ENCODE measurements around the gene FEZ2.
A peak's percentile ranks its signal among the peaks of the same experiment; 100 is the strongest.

The FEZ2 gene

DNA sequence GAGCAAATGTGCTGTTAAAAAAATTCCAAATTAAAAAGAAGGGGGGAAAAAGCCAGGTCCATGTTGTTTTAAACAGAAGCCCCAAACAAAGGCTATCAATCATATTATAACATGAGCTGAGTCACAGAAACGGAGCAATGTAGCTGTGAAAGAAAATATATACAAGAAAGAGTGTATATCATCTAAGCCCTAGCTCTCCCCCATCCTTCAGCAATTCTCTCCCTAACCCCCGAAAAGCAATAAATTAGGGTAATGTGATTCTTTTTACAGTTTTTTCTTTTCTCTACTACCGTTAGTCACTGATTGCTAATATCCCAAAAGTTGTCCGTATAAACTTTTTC, 25.3 kb downstream of the FEZ2 start:
- Histone ChIP-seq H3K9me3 (ENCODE audit: control insufficient read depth in 2 of 2, low read length in 2 of 2) (no peaks in the 10 kb centered on the region), H3K4me1 (ENCODE audit: control insufficient read depth, insufficient read depth, low read length) (no peaks in the 10 kb centered on the region), H3K9ac (ENCODE audit: low read length in 2 of 2) (no peak overlapping the region), H3K4me3 (ENCODE audit: low read length in 2 of 2) (no peak overlapping the region), H3K36me3 (ENCODE audit: control insufficient read depth in 2 of 2, insufficient read depth in 2 of 2, low read length in 2 of 2) (peaks cover 2 to 3% of the 10 kb centered on the region in 2 donors), H3K27ac (ENCODE audit: low read length) (no peak overlapping the region), H3K27me3 (ENCODE audit: control insufficient read depth in 1 of 2, insufficient read depth in 2 of 2, low read length in 2 of 2) (no peaks in the 10 kb centered on the region)

DNA sequence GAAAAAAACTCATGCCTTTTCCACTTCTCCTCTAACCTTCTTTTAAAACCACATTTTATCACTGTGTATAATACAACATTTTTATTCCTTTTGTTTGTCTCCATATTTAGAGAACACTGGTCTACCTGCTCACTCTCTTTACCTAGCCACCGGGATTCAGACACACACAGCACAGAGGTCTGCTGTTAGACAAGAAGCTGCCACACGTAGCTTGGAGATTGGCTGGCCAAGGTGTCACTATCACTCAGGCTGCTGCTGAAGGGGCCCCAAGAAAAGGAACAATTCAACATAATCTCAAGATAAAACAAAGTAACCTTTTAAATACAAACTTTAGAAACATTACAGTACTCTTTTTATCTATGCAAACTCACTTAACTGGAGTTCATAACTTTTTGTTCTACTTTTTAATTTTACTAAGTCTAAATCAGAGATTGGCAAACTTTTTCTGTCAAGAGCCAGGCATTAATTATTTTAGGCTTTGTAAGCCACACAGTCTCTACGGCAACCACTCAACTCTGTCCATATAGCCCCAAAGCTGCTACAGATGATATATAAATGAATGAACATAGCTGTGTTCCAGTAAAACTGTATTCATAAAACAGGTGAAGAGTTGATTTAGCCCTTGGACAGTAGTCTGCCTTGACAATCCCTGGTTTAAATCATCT, 25.8 kb downstream of the FEZ2 start:
- H3K9ac ChIP-seq (ENCODE audit: low read length in 2 of 2), result peak overlapping the region in 1 of 2 donors; percentile 30
- no peaks in the 10 kb centered on the region for H3K27me3 ChIP-seq (ENCODE audit: control insufficient read depth in 1 of 2, insufficient read depth in 2 of 2, low read length in 2 of 2)
- peaks cover 0 to 2% of the 10 kb centered on the region in 2 donors for H3K36me3 ChIP-seq (ENCODE audit: control insufficient read depth in 2 of 2, insufficient read depth in 2 of 2, low read length in 2 of 2)
- H3K4me3 ChIP-seq (ENCODE audit: low read length in 2 of 2), result peak overlapping the region in 1 of 2 donors; percentile 41
- no peaks in the 10 kb centered on the region for H3K4me1 ChIP-seq (ENCODE audit: control insufficient read depth, insufficient read depth, low read length)
- H3K9me3 ChIP-seq (ENCODE audit: control insufficient read depth in 2 of 2, low read length in 2 of 2), result no peaks in the 10 kb centered on the region
- no peak overlapping the region for H3K27ac ChIP-seq (ENCODE audit: low read length)

DNA sequence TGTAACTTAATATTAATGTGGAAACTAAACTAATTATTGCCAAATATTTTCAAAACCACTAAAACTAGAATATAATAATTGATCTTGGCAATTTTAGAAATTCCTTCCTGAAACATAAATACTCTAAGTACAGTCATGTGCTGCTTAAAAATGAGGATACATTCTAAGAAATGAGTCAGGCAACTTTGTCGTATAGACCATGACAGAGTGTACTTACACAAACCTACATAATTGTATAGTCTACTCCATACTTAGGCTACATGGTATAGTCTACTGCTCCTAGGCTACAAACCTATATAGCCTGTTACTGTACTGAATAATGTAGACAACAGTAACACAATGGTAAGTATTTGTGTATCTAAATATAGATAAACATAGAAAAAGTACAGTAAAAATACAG, 27.6 kb downstream of the FEZ2 start:
- Histone ChIP-seq H3K4me1 (ENCODE audit: control insufficient read depth, insufficient read depth, low read length) (no peaks in the 10 kb centered on the region), H3K27me3 (ENCODE audit: control insufficient read depth in 1 of 2, insufficient read depth in 2 of 2, low read length in 2 of 2) (no peaks in the 10 kb centered on the region), H3K4me3 (ENCODE audit: low read length in 2 of 2) (no peak overlapping the region), H3K36me3 (ENCODE audit: control insufficient read depth in 2 of 2, insufficient read depth in 2 of 2, low read length in 2 of 2) (peaks cover 0 to 6% of the 10 kb centered on the region in 2 donors), H3K9me3 (ENCODE audit: control insufficient read depth in 2 of 2, low read length in 2 of 2) (no peaks in the 10 kb centered on the region), H3K27ac (ENCODE audit: low read length) (no peak overlapping the region), H3K9ac (ENCODE audit: low read length in 2 of 2) (no peak overlapping the region)

DNA sequence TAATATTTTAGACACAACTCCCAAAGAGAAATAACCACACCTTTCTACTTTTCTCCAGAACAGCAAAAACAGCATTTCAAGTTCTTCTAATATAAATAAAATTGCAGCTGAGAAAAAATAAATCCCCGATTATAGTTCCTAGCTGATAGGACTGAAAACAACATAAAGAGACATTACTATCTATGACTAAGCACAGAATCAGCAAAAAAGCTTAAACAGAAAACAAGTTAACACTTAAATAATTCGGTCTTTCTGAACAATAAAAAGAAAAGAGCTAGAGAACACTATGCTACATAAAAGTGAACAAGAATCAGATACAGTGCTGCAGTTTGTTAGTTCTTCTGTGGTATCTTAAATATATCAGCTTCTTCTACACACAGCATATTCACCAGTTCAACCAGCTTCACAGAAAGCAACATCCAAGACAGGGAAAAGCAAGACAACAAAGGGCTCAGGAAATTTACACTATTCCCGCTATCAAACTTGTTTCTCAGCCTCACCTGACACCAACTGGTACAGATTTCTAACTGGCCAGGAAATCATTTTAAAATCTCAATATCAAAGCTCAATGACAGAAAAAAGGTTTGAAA, 28.6 kb downstream of the FEZ2 start:
- H3K36me3 ChIP-seq (ENCODE audit: control insufficient read depth in 2 of 2, insufficient read depth in 2 of 2, low read length in 2 of 2), result peaks cover 0 to 8% of the 10 kb centered on the region in 2 donors
- H3K4me1 ChIP-seq (ENCODE audit: control insufficient read depth, insufficient read depth, low read length), result no peaks in the 10 kb centered on the region
- H3K4me3 ChIP-seq (ENCODE audit: low read length in 2 of 2), result no peak overlapping the region
- H3K9me3 ChIP-seq (ENCODE audit: control insufficient read depth in 2 of 2, low read length in 2 of 2), result no peaks in the 10 kb centered on the region
- no peaks in the 10 kb centered on the region for H3K27me3 ChIP-seq (ENCODE audit: control insufficient read depth in 1 of 2, insufficient read depth in 2 of 2, low read length in 2 of 2)
- peak overlapping the region in 1 of 2 donors; percentile 0 for H3K9ac ChIP-seq (ENCODE audit: low read length in 2 of 2)
- H3K27ac ChIP-seq (ENCODE audit: low read length), result no peak overlapping the region

DNA sequence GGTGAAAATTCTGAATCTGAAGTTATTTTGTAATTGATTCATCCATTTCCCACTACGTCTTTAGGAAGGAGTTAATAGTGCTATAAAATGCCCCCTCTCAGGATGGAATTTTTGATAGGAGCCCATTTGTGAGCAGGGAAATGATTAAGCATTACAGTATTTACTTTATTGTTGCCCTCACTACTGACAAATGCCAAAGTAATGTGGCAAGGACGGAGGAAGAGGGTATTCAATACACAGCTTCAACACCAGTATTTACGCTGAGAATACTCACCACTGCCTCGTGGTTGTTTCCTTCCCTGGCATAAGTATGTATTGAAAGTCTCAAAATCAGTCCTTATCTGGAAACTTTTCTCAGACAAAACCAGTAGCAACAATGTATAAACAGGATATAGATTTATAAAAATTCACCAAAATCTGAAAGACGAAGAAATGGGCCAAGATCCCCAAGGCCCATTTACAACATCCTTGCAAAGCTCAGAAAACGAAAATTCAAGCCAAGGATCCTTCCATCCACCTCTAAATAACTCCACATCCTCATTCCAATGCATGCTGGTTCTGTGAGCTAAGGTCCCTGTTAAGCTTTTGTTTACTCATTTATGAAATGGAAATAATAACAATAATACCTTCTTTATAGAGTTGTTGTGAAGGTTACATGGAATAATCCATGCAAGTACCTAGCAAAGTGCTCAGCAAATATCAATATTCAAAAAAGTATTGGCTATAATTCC, 29.3 kb downstream of the FEZ2 start:
- Histone ChIP-seq H3K9me3 (ENCODE audit: control insufficient read depth in 2 of 2, low read length in 2 of 2) (no peaks in the 10 kb centered on the region), H3K27ac (ENCODE audit: low read length) (no peak overlapping the region), H3K36me3 (ENCODE audit: control insufficient read depth in 2 of 2, insufficient read depth in 2 of 2, low read length in 2 of 2) (peaks cover 0 to 8% of the 10 kb centered on the region in 2 donors), H3K4me3 (ENCODE audit: low read length in 2 of 2) (peak overlapping the region in 1 of 2 donors; percentile 18), H3K27me3 (ENCODE audit: control insufficient read depth in 1 of 2, insufficient read depth in 2 of 2, low read length in 2 of 2) (no peaks in the 10 kb centered on the region), H3K9ac (ENCODE audit: low read length in 2 of 2) (peak overlapping the region in 1 of 2 donors; percentile 0), H3K4me1 (ENCODE audit: control insufficient read depth, insufficient read depth, low read length) (no peaks in the 10 kb centered on the region)

DNA sequence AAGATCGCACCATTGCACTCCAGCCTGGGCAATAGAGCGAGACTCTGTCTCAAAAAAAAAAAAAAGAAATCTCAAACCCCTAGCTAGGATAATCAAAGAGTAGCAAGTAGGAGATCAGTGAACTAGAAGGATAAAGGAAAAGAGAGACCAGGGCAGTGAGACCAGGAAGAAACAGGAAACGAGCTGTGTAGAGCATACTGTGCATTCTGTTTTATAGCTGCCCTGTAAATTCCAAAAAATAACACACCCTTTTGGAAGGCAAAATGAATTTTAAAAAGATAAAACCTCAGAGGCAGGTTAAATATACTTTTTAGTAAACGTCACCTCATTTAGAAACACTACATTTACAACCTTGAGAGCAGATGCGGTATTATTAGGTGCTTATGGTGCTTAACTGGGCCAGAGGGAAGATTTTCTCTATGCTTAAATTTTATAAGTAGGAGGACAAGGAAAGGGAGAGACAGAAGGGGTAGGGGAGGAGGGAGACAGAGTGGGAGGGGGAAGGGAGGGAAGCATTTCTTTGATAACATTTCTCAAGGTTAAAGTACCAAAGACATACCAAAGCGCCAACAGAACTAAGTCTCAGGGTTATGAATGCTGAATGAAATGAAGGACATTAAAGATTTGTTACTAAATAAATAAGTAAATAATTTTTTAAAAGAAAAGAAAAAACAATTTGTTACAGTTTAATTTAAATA, 30.1 kb downstream of the FEZ2 start:
- no peaks in the 10 kb centered on the region for H3K27me3 ChIP-seq (ENCODE audit: control insufficient read depth in 1 of 2, insufficient read depth in 2 of 2, low read length in 2 of 2)
- H3K9ac ChIP-seq (ENCODE audit: low read length in 2 of 2), result no peak overlapping the region
- no peaks in the 10 kb centered on the region for H3K4me1 ChIP-seq (ENCODE audit: control insufficient read depth, insufficient read depth, low read length)
- peaks cover 0 to 8% of the 10 kb centered on the region in 2 donors for H3K36me3 ChIP-seq (ENCODE audit: control insufficient read depth in 2 of 2, insufficient read depth in 2 of 2, low read length in 2 of 2)
- H3K4me3 ChIP-seq (ENCODE audit: low read length in 2 of 2), result no peak overlapping the region
- no peaks in the 10 kb centered on the region for H3K9me3 ChIP-seq (ENCODE audit: control insufficient read depth in 2 of 2, low read length in 2 of 2)
- H3K27ac ChIP-seq (ENCODE audit: low read length), result no peak overlapping the region

DNA sequence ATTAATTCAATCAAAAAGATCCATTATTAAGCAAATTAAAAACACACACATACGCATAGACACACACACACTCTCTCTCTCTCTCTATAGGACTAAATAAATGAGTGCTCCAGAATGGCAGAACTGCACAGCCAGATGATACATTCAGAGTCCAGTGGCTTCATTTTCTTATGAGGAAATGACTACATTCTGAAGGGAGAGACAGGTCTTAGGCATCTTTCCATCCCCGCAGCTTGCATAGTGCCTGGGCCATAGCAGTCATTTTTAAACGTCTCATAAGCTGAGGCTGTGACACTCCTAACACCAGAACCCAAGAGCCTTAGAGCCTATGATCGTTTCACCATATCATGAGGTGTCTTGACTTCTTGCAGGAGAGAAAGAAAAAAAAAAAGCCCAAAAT, 31.1 kb downstream of the FEZ2 start:
- Histone ChIP-seq H3K4me3 (ENCODE audit: low read length in 2 of 2) (no peak overlapping the region), H3K4me1 (ENCODE audit: control insufficient read depth, insufficient read depth, low read length) (no peaks in the 10 kb centered on the region), H3K9ac (ENCODE audit: low read length in 2 of 2) (no peak overlapping the region), H3K9me3 (ENCODE audit: control insufficient read depth in 2 of 2, low read length in 2 of 2) (no peaks in the 10 kb centered on the region), H3K27ac (ENCODE audit: low read length) (no peak overlapping the region), H3K27me3 (ENCODE audit: control insufficient read depth in 1 of 2, insufficient read depth in 2 of 2, low read length in 2 of 2) (no peaks in the 10 kb centered on the region), H3K36me3 (ENCODE audit: control insufficient read depth in 2 of 2, insufficient read depth in 2 of 2, low read length in 2 of 2) (peaks cover 0 to 8% of the 10 kb centered on the region in 2 donors)

DNA sequence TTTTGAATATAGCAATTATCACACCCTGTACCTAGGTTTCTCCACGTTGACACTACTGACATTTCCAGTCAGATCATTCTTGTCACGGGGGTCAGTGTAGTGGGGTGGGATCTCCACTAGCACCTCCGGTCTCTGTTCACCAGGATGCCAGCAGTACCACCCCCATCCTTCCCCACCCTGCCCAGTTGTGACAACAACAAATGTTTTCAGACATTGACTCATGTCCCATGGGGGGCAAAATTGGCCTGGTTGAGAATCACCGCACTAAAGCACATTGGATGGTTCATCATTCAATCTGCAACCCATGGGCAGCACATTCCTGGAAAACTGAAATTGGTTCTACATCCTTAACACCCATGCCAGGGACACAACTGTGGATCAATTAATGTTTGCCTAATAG, 32.3 kb downstream of the FEZ2 start:
- H3K9me3 ChIP-seq (ENCODE audit: control insufficient read depth in 2 of 2, low read length in 2 of 2), result no peaks in the 10 kb centered on the region
- no peak overlapping the region for H3K4me3 ChIP-seq (ENCODE audit: low read length in 2 of 2)
- H3K4me1 ChIP-seq (ENCODE audit: control insufficient read depth, insufficient read depth, low read length), result no peaks in the 10 kb centered on the region
- H3K36me3 ChIP-seq (ENCODE audit: control insufficient read depth in 2 of 2, insufficient read depth in 2 of 2, low read length in 2 of 2), result peaks cover 0 to 8% of the 10 kb centered on the region in 2 donors
- H3K9ac ChIP-seq (ENCODE audit: low read length in 2 of 2), result no peak overlapping the region
- H3K27me3 ChIP-seq (ENCODE audit: control insufficient read depth in 1 of 2, insufficient read depth in 2 of 2, low read length in 2 of 2), result no peaks in the 10 kb centered on the region
- H3K27ac ChIP-seq (ENCODE audit: low read length), result no peak overlapping the region

DNA sequence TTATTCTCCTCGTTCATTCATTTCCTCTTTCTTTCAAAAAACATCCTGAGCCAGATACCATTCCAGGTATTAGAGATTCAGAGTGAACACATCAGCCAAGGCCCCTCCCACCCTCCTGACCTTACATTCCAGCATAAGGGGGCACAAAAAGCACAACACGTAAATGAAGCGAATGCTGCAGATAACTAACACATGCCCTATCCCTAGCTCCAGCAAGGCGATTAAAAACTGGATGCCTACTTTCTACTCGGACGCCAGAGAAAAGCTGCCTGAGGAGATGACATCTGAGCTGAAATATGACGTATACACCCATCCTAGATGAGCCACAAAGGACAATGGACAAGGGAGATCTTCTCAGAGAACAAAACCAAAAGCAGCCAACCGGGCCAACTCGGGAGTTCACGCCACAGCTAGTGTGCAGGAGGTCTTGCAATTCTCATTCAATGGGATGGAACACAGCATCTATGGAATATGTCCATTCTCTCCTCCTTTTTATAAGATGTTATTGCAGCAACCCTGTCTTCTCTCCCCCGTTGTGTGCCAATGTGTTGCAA, 33.5 kb downstream of the FEZ2 start:
- no peaks in the 10 kb centered on the region for H3K9me3 ChIP-seq (ENCODE audit: control insufficient read depth in 2 of 2, low read length in 2 of 2)
- no peak overlapping the region for H3K27ac ChIP-seq (ENCODE audit: low read length)
- no peak overlapping the region for H3K9ac ChIP-seq (ENCODE audit: low read length in 2 of 2)

DNA sequence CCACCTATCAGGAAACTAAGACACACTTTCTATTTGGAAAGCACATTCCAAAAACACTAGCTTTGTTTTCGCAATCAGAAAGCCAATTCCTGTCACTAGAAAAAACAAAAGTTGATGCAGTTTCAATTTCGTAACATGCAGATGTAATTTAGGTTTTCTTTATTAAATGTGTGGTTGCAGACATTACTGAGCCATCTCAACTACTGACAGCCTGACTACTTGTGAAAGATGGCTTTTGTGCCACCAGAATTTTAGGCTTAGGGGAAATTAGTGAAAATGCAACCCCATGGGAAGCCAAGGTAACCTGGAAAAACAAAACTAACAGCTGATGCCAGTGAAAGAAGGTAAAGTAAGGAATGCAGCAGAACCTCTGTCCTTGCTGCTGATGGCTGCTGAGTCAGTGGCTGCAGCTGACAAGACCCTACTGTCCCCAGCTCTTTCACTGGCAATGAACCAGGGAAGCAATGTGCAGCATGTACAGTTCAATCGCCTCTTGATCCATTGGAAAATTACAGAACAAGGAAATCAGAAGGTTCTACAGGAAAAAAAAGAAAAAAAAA, 34.9 kb downstream of the FEZ2 start:
- no peak overlapping the region for H3K27ac ChIP-seq (ENCODE audit: low read length)
- peaks cover 0 to 8% of the 10 kb centered on the region in 2 donors for H3K36me3 ChIP-seq (ENCODE audit: control insufficient read depth in 2 of 2, insufficient read depth in 2 of 2, low read length in 2 of 2)
- H3K9ac ChIP-seq (ENCODE audit: low read length in 2 of 2), result no peak overlapping the region
- no peaks in the 10 kb centered on the region for H3K27me3 ChIP-seq (ENCODE audit: control insufficient read depth in 1 of 2, insufficient read depth in 2 of 2, low read length in 2 of 2)
- no peaks in the 10 kb centered on the region for H3K9me3 ChIP-seq (ENCODE audit: control insufficient read depth in 2 of 2, low read length in 2 of 2)
- no peak overlapping the region for H3K4me3 ChIP-seq (ENCODE audit: low read length in 2 of 2)
- no peaks in the 10 kb centered on the region for H3K4me1 ChIP-seq (ENCODE audit: control insufficient read depth, insufficient read depth, low read length)

More for the DNA sequence above, 33.5 kb downstream of the FEZ2 start:
- no peaks in the 10 kb centered on the region for H3K4me1 ChIP-seq (ENCODE audit: control insufficient read depth, insufficient read depth, low read length)
- no peak overlapping the region for H3K4me3 ChIP-seq (ENCODE audit: low read length in 2 of 2)
- H3K27me3 ChIP-seq (ENCODE audit: control insufficient read depth in 1 of 2, insufficient read depth in 2 of 2, low read length in 2 of 2), result no peaks in the 10 kb centered on the region
- peaks cover 0 to 8% of the 10 kb centered on the region in 2 donors for H3K36me3 ChIP-seq (ENCODE audit: control insufficient read depth in 2 of 2, insufficient read depth in 2 of 2, low read length in 2 of 2)

All from stomach smooth muscle (tissue), 2 donors.